Measurements from ENCODE around the gene GLRA3. TPM values are rescaled to one million over a fixed set of nuclear protein-coding genes. Genes with fewer than 3 reads are reported as not detected.

Gene GLRA3
- total and polyA plus RNA-seq, 10 of the 15 experiments (the other 5 are each of a cell fraction or from before 2014, with no cell fraction given) = not detected

DNA sequence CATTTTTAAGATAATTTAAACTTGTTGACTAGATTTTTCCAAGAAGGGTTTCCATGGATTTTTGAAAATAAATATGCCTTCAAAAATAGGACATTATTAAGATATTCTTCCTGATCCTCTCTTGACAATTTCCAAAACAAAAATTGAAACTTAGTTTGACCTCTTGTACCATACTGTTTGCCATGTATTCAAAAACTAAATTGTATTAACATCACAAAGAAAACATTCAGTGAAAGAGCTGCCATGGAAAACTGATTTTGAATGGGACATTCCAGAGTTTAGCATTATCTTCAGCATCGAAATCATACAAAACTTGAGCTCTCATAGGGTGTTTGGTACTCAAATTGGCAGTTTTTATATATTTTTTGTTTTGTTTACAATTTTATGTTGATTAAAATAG, 238.7 kb downstream of the GLRA3 start:
- no TSS peak for BruUV-seq (replicated peaks)
- intact Hi-C loops (cut with micrococcal nuclease; ENCODE audit: unreplicated experiment) (no loop called here), in situ Hi-C loops (cut with MboI) (no loop called here)
- Histone ChIP-seq H3K4me1 (ENCODE audit: control insufficient read depth, insufficient read depth, low read length) (no peaks in the 10 kb centered on the region), H2AFZ (ENCODE audit: control insufficient read depth, low read depth, low read length) (no peak overlapping the region), H3K36me3 (ENCODE audit: control insufficient read depth in 2 of 2, insufficient read depth in 2 of 2, low read length in 1 of 2) (no peaks in the 10 kb centered on the region), H4K20me1 (ENCODE audit: control insufficient read depth, insufficient read depth) (no peaks in the 10 kb centered on the region), H3K9me3 (replicated peaks; ENCODE audit: control insufficient read depth, insufficient read depth, low read length) (no peaks in the 10 kb centered on the region), H3K27me3 (replicated peaks in 1 of 2; ENCODE audit: control insufficient read depth in 2 of 2, insufficient read depth in 2 of 2, low read length in 1 of 2) (no peaks in the 10 kb centered on the region), H3K9ac (ENCODE audit: control insufficient read depth, insufficient read depth, low read length) (no peak overlapping the region), H3K4me3 (no peak overlapping the region), H3K4me2 (ENCODE audit: control insufficient read depth, insufficient read depth) (no peak overlapping the region), H3K79me2 (ENCODE audit: control insufficient read depth, insufficient read depth, low read length) (no peaks in the 10 kb centered on the region), H3K27ac (ENCODE audit: control insufficient read depth, insufficient read depth) (no peak overlapping the region)
- SMC1A ChIA-PET (ENCODE audit: uncharacterized antibody, unreplicated experiment) = no interaction called here
- WGBS (ENCODE audit: insufficient coverage, insufficient replicate concordance, low lambda C conversion rate, missing lambda C conversion rate) = 0% methylated on average over 1 of the region's 1 CpG
- no peak for DNase-seq (ENCODE audit: low read depth, low spot score)
- RAD21 ChIA-PET (ENCODE audit: unreplicated experiment) = no interaction called here
- ATAC-seq = no peak
- POLR2A ChIA-PET = no interaction called here
- FAIRE-seq = no peak
- CTCF ChIA-PET = no interaction called here
- TF ChIP-seq ASH2L (IDR thresholded peaks at IDR 0.05; ENCODE audit: borderline replicate concordance, low read depth) (no peak), GATAD2B (conservative IDR thresholded peaks at IDR 0.05; ENCODE audit: low read depth) (no peak), SIN3A (IDR thresholded peaks at IDR 0.05; ENCODE audit: low read depth, low read length) (no peak), MTA2 (IDR thresholded peaks at IDR 0.05; ENCODE audit: low read depth) (no peak)
- TF ChIP-seq, protein P1, sequence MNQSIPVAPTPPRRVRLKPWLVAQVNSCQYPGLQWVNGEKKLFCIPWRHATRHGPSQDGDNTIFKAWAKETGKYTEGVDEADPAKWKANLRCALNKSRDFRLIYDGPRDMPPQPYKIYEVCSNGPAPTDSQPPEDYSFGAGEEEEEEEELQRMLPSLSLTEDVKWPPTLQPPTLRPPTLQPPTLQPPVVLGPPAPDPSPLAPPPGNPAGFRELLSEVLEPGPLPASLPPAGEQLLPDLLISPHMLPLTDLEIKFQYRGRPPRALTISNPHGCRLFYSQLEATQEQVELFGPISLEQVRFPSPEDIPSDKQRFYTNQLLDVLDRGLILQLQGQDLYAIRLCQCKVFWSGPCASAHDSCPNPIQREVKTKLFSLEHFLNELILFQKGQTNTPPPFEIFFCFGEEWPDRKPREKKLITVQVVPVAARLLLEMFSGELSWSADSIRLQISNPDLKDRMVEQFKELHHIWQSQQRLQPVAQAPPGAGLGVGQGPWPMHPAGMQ (IDR thresholded peaks at IDR 0.05; ENCODE audit: borderline replicate concordance) = no peak
- TF ChIP-seq, protein P2, sequence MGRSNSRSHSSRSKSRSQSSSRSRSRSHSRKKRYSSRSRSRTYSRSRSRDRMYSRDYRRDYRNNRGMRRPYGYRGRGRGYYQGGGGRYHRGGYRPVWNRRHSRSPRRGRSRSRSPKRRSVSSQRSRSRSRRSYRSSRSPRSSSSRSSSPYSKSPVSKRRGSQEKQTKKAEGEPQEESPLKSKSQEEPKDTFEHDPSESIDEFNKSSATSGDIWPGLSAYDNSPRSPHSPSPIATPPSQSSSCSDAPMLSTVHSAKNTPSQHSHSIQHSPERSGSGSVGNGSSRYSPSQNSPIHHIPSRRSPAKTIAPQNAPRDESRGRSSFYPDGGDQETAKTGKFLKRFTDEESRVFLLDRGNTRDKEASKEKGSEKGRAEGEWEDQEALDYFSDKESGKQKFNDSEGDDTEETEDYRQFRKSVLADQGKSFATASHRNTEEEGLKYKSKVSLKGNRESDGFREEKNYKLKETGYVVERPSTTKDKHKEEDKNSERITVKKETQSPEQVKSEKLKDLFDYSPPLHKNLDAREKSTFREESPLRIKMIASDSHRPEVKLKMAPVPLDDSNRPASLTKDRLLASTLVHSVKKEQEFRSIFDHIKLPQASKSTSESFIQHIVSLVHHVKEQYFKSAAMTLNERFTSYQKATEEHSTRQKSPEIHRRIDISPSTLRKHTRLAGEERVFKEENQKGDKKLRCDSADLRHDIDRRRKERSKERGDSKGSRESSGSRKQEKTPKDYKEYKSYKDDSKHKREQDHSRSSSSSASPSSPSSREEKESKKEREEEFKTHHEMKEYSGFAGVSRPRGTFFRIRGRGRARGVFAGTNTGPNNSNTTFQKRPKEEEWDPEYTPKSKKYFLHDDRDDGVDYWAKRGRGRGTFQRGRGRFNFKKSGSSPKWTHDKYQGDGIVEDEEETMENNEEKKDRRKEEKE (IDR thresholded peaks at IDR 0.05) = no peak

Other genes starting within 250 kb of the GLRA3 start
- gene ADAM29, start 89.1 kb upstream of the GLRA3 start, total RNA-seq (2014; rRNA removed) = not detected in 2 replicates
- not detected in 2 replicates for gene ADAM29, start 89.1 kb upstream of the GLRA3 start, total RNA-seq (2014; rRNA removed; fragmentation: Illumina TruSeq; extraction: Trizol)
- not detected in 2 replicates for gene ADAM29, start 89.1 kb upstream of the GLRA3 start, total RNA-seq (2021)
- gene ADAM29, start 89.1 kb upstream of the GLRA3 start, polyA plus RNA-seq (2011; rRNA removed) = 0.10 and 0.17 TPM in 2 replicates
- 0.04 TPM in 1 of 2 replicates, not detected in the other for gene ADAM29, start 89.1 kb upstream of the GLRA3 start, polyA plus RNA-seq (2014; fragmentation: Illumina TruSeq; extraction: Trizol)
- not detected for gene ADAM29, start 89.1 kb upstream of the GLRA3 start, polyA plus RNA-seq (2014; fragmentation: Nextera tagmentation; extraction: Ambion mirVana)
- 0.22 TPM in 1 of 2 replicates, not detected in the other for gene ADAM29, start 89.1 kb upstream of the GLRA3 start, polyA plus RNA-seq (2014; rRNA removed)
- under 1 TPM in 1 of 2 experiments, not detected in 1; 0.20 TPM for gene ADAM29, start 89.1 kb upstream of the GLRA3 start, polyA plus RNA-seq (2016; fragmentation: Nextera tagmentation; extraction: Ambion mirVana)